Panc1 (cell line): ENCODE results near the gene IFNAR2.

Experiments used
- POLR2AphosphoS5 ChIP-seq: IDR thresholded peaks from 2 replicates; pipeline ENCODE4 v1.6.1; 2012; ENCODE audit warnings: mild to moderate bottlenecking, low read depth, low read length, moderate library complexity
- SIN3A ChIP-seq: IDR thresholded peaks from 2 replicates; pipeline ENCODE4 v1.6.1; 2012; ENCODE audit warnings: low read depth, mild to moderate bottlenecking, low read length, moderate library complexity, borderline replicate concordance; ENCODE audit not compliant: insufficient read depth
- TF ChIP-seq, protein P1 (sequence below): fragments of 450-650 bp; IDR thresholded peaks from 2 replicates; pipeline ENCODE4 v1.5.1; 2017; ENCODE audit warnings: mild to moderate bottlenecking
- TF ChIP-seq, protein P2 (sequence below), 2 experiments: IDR thresholded peaks; 2 replicates each; pipeline ENCODE4 v1.6.1; 2011 to 2012; ENCODE audit warnings: low read depth in 2 of 2, control low read depth in 1 of 2, low read length in 1 of 2, mild to moderate bottlenecking in 1 of 2, moderate library complexity in 1 of 2; ENCODE audit not compliant: insufficient read depth in 1 of 2

DNA sequence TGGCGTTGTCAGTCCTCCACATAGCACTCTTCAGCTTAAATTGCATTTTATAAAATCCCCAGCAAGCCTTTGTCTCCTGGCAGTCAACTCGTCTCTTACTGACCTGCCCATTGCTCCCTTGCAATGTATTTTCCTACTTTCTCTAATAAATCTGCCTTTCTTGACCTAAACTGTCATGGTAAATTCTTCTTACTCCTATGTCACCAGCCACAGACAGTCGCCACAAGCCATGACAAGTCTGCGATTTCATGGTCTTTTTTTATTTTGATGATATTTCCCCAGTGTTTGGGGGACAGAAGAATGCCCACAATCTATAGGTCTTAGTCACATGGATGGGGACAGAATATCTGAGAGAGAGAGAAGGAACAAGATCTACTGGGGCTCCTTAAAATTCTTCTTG lies 8.4 kb downstream of the IFNAR2 start:
- TF ChIP-seq, protein P1, sequence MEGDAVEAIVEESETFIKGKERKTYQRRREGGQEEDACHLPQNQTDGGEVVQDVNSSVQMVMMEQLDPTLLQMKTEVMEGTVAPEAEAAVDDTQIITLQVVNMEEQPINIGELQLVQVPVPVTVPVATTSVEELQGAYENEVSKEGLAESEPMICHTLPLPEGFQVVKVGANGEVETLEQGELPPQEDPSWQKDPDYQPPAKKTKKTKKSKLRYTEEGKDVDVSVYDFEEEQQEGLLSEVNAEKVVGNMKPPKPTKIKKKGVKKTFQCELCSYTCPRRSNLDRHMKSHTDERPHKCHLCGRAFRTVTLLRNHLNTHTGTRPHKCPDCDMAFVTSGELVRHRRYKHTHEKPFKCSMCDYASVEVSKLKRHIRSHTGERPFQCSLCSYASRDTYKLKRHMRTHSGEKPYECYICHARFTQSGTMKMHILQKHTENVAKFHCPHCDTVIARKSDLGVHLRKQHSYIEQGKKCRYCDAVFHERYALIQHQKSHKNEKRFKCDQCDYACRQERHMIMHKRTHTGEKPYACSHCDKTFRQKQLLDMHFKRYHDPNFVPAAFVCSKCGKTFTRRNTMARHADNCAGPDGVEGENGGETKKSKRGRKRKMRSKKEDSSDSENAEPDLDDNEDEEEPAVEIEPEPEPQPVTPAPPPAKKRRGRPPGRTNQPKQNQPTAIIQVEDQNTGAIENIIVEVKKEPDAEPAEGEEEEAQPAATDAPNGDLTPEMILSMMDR: no peak
- TF ChIP-seq, protein P2, sequence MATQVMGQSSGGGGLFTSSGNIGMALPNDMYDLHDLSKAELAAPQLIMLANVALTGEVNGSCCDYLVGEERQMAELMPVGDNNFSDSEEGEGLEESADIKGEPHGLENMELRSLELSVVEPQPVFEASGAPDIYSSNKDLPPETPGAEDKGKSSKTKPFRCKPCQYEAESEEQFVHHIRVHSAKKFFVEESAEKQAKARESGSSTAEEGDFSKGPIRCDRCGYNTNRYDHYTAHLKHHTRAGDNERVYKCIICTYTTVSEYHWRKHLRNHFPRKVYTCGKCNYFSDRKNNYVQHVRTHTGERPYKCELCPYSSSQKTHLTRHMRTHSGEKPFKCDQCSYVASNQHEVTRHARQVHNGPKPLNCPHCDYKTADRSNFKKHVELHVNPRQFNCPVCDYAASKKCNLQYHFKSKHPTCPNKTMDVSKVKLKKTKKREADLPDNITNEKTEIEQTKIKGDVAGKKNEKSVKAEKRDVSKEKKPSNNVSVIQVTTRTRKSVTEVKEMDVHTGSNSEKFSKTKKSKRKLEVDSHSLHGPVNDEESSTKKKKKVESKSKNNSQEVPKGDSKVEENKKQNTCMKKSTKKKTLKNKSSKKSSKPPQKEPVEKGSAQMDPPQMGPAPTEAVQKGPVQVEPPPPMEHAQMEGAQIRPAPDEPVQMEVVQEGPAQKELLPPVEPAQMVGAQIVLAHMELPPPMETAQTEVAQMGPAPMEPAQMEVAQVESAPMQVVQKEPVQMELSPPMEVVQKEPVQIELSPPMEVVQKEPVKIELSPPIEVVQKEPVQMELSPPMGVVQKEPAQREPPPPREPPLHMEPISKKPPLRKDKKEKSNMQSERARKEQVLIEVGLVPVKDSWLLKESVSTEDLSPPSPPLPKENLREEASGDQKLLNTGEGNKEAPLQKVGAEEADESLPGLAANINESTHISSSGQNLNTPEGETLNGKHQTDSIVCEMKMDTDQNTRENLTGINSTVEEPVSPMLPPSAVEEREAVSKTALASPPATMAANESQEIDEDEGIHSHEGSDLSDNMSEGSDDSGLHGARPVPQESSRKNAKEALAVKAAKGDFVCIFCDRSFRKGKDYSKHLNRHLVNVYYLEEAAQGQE (IDR thresholded peaks at IDR 0.05; ENCODE audit: insufficient read depth in 1 of 2, low read depth in 2 of 2, low read length in 1 of 2): no peak
- no peak for TF ChIP-seq POLR2AphosphoS5
- TF ChIP-seq SIN3A: no peak
